Activated CD8-positive, alpha-beta memory T cell treated with anti-CD3 and anti-CD28 coated beads, Interleukin-2, amount 50 U/mL, for 1 hour (primary cell): ENCODE data around the gene ZNF462.

Source experiments
- DNase-seq: peaks from one replicate; pipeline ENCODE4 v3.0.0-alpha.2; 2020; ENCODE audit errors: extremely low read depth

ZNF462 gene

DNA sequence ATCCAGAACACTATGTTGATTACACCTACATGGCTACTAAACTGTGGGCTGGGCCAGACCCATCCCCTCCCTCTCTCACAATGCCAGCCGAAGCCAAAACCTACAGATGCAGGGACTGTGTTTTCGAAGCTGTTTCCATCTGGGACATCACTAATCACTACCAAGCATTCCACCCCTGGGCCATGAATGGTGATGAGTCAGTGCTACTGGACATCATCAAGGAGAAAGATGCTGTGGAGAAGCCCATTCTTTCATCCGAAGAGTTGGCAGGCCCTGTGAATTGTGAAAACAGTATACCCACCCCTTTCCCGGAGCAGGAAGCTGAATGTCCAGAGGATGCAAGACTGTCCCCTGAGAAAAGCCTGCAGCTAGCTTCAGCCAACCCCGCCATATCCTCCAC is 65.0 kb downstream of the ZNF462 start:
- DNase-seq = no peak

GRCh38 chr9:106928350-106928749 is 65.4 kb downstream of the ZNF462 start:
- no peak for DNase-seq

DNA sequence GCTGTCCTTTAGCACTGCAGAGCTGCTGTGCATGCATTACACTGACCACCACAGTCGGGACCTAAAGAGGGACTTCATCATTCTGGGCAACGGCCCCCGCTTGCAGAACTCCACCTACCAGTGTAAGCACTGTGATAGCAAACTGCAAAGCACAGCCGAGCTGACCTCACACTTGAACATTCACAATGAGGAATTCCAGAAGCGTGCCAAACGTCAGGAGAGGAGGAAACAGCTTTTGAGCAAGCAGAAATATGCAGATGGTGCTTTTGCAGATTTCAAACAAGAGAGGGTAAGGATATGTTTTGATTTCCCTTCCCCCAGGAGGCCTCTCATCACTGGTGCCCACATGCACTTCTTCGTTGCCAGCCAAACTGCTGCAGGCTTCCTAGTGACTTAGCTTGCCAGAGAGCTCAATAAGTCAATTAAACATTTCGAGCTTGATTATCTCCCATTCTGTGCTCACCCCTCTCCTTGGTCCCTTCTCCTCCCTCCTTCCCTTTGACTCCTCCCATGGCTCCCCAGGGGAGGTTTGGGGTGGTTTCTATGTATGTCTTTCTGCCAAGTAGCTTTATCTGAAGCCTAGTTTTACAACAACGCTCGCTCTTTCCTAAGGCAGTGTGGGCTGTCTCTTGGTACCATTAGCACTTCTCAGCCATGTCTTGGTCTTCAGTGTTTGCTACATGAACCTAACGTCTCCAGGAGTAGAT is 66.7 kb downstream of the ZNF462 start:
- DNase-seq = no peak

- no peak for DNase-seq
These were observed 67.5 kb downstream of the ZNF462 start for GRCh38 chr9:106930477-106930876.

DNA sequence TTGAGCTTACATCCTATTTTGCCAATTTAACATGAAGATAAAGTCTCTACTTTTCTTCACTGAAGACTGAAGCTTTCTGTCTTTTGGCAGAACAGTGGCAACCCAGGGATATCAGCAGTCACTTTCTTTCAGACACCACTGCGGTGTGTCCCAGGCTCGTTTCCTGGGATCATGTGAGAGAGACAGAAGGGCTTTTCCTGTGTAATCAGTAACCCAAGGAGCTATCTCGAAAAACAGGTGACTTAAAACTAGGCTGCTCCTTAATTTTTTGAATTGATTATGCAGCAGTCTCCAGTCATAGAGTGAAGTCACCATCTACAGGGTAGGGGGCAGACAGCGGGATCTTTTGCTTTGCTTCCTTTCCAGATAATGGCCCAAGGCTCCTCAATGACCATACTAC is 68.5 kb downstream of the ZNF462 start:
- DNase-seq = no peak

DNA sequence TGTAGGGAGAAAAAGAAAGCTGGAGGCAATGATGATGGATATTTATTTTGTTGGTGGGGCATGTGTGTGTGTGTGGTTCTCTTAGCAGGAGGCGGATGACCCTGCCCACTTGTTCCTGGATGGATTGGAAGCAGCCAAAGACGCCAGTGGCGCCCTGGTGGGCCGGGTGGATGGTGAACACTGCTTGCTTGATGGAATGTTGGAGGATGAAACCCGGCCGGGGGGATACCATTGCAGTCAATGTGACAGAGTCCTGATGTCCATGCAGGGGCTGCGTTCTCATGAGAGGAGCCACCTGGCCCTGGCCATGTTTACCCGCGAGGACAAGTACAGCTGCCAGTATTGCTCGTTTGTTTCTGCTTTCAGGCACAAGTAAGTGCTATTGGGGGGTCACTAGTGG is 69.2 kb downstream of the ZNF462 start:
- no peak for DNase-seq

- DNase-seq = no peak
These were observed 69.7 kb downstream of the ZNF462 start for GRCh38 chr9:106932675-106933074.

GRCh38 chr9:106933470-106933869 is 70.5 kb downstream of the ZNF462 start:
- DNase-seq = no peak

DNA sequence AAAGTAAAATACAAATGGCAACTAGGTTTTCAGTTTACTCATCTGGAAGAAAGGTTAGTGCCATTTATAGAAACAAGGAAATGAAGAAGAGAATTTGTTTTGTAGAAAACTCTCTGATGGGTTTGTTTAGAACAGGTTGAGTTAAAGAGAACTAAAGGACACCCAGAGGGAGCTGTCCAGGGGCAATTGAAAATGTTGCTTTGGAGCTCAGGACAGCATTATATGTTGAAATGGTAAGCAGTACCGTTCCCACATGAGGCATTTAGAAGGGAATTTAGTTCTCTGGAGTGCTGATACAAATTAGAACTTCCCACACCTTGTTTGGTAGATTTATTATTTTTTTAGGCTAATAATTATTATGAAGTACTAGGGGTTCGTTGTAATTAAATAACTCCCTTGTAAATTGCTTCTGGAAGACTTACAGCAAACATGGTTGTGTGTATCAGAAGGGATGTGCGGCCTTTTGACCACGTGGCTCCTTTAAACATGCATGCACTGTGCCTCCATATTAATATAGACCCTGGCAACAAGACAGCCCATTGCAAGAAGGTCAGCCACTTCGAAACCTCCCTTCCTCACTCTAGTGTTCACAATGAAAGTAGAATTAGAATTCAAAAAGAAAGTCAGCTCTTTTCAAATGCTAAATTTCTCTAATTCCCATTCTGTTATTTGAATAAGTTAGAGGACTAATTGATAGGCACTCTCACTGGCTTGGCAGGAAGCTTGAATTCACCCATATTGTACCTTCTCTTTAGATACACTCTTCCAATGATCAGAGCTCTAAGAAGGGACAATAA is 71.7 kb downstream of the ZNF462 start:
- no peak for DNase-seq

GRCh38 chr9:106936680-106937079 is 73.7 kb downstream of the ZNF462 start:
- no peak for DNase-seq

GRCh38 chr9:106941916-106942315 is 79.0 kb downstream of the ZNF462 start:
- no peak for DNase-seq

DNA sequence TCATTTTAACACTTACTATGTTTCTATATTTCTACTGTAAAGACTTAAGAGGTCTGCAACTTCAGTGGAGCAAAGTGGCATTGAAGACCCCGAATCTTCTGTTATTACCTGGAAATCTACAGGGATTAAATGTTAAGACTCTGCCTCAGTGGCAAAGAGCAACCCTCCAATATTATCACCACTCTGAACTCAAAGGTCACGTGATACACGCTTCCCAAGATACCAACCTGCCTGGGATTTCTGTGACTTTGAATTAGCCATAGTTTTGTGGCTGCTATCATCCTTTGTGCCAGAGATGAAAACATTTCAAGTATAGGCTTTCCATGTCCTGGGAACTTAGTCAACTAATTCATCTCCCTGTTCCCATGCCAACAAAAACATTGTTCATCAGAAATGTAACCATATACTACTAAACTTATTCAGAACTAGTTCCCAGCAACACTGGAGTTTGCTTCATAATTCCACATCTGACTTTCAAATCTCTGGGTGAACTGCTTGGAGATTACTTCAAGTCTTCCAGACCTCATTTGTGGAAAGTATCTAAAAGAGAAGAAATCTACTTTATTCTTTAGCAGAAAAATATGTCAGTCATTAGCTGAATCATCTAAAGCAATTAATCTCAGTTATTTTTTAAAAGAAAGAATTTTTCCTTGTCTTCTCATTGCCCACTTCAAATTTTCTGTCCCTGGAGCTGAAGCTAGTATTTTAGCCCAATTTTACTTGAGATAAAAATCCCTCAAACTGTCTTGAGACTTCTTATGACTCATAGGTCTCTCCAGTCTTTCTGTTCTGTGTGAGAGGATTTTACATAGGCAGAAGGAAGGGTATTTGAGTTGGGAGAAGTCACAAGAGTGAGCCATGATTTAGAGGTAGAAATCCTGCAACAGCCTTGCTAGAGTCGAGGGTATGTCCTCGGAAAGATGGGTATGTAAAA is 83.0 kb downstream of the ZNF462 start:
- no peak for DNase-seq

- no peak for DNase-seq
These were observed 84.3 kb downstream of the ZNF462 start for GRCh38 chr9:106947106-106947900.

- DNase-seq = no peak
These were observed 90.2 kb downstream of the ZNF462 start for GRCh38 chr9:106953174-106953573.

- no peak for DNase-seq
These were observed 91.6 kb downstream of the ZNF462 start for GRCh38 chr9:106954558-106954957.

DNA sequence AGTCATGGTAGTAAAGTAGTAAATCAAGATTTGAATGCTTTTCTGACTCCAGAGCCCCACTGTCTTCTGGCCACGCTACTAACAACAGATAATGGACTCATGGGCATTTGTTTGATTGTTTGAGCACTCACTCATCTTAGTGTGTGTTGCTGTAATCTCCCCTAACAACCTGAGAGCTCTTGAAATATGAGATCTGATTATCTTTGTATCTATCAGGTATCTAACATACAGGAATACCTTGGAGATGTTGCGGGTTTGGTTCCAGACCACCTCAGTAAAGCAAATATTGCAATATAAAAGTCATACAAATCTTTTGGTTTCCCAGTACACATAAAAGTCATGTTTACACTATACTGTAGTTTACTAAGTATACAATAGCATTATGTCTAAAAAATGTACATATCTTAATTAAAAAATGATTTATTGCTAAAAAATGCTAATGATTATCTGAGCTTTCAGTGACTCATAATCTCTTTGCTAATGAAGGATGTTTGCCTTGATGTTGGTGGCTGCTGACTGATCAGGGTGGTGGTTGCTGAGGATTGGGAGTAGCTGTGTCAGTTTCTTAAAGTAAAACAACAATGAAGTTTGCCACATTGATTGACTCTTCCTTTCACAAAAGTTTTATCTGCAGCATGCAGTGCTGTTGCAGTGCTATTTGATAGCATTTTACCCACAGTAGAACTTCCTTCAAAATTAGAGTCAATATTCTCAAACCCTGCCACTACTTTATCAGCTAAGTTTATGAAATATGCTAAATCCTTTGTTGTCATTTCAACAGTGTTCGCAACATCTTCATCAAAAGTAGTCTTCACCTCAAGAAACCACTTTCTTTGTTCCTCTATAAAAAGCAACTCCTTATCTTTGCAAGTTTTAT is 92.2 kb downstream of the ZNF462 start:
- no peak for DNase-seq

- DNase-seq = no peak
These were observed 94.0 kb downstream of the ZNF462 start for GRCh38 chr9:106956971-106957370.

DNA sequence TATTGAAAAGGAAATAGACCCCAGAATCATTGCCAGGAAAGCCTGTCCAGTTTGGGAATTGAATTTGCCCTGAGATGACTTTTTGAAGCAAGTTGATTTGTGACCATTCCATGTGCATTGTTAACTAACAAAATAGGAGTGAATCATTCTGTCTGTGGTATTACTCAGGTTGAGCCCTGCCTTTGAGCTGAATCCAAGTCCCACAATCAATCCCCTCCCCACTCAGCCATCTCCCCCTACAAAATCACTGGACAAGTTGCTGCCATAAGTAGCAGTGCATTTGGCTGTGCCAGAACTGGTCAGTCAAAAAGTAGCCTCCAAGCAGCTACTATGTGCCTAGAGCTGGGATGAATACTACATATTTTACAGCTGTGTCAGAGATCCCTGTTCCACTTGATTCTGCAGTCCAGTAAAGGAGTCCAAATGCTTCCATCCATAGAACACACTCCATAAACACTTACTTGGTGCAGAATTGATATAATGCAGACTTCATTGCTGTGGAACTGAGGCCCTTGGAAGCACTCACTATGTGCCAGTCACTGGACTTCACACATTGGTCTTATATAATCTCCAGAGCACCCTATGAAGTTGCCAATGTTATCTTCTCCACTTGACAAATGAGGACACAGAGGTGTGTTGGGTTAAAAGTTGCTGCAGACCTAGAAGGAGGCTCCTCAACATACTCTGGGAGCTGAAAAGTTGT is 96.1 kb downstream of the ZNF462 start:
- DNase-seq = no peak

DNA sequence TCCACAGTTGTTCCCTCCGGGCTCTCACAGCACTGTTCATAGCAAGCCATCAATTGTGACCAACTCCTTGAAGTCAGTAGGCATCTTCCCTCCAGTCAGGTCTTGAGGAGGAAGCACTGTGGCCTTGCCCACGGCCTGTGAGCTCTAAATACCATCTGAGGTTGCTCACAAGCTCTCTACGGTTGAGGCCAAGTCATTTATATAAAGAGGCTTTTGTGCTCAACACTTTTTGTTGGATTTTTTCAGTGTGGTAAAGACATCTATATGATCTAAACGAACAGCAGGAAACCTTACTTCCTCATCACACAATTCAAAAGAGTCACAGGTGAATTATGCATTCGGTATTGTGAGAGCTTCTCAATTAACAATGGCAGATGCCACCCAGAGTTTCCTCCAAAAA is 97.3 kb downstream of the ZNF462 start:
- DNase-seq = no peak

GRCh38 chr9:106961623-106962022 is 98.7 kb downstream of the ZNF462 start:
- DNase-seq = no peak
